Brain microvascular endothelial cell (primary cell): ENCODE measurements around the gene FAM174C.

Experiments
- DNase-seq: peaks from one replicate; pipeline ENCODE4 v3.0.0-alpha.2; 2020
- H3K27ac ChIP-seq: fragments of 250-450 bp; sonication (Bioruptor Pico); 2 replicates; pipeline ENCODE4 v1.5.1; 2020; ENCODE audit warnings: mild to moderate bottlenecking, moderate library complexity
- H3K27me3 ChIP-seq: fragments of 250-450 bp; sonication (Bioruptor Pico); replicated peaks from 2 replicates; pipeline ENCODE4 v1.5.1; 2020; ENCODE audit warnings: mild to moderate bottlenecking
- H3K36me3 ChIP-seq: fragments of 250-450 bp; sonication (Bioruptor Pico); replicated peaks from 2 replicates; pipeline ENCODE4 v1.5.1; 2020; ENCODE audit warnings: mild to moderate bottlenecking
- H3K4me3 ChIP-seq: 2 replicates; pipeline ENCODE4 v1.5.1; 2011; ENCODE audit warnings: low read depth, mild to moderate bottlenecking, control low read depth, low read length, moderate library complexity
- CTCF ChIP-seq: IDR thresholded peaks from 2 replicates; pipeline ENCODE4 v1.5.1; 2011; ENCODE audit warnings: low read depth, mild to moderate bottlenecking, moderate library complexity, low read length, control low read depth, inconsistent platforms; ENCODE audit errors: missing control alignments
- in situ Hi-C: cut with HindIII; loops from 2 replicates; pipeline ENCODE4 v1.10.0; 2017; ENCODE audit warnings: low sequenced_read_pairs, low pct_ligation_motif_present

Gene FAM174C

DNA sequence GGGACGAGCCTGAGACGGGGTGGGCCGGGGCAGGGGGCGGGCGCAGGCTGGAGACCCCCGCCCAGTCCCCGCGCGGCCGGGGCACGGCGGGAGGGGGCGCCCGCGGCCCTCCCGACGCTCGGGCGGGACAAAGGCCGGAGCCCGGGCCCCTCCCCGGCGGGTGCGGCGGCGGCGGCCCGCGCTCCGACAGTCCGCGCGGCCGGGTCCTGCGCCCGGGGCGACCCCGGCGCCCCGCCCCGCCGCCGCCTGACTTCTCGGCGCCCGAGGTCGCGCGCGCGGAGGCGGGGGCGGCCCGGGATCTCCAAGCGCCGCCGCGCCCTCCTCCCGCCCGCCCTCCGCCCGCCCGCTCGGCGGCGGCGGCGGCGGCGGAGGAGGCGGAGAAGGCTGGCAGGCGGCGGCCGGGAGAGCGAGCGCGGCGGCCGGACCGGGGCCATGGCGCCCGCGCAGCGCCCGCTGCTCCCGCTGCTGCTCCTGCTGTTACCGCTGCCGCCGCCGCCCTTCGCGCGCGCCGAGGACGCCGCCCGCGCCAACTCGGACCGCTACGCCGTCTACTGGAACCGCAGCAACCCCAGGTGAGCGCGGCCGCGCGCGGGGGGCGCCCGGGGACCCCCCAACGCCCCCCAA is 10.5 kb downstream of the FAM174C start, which contains the start of gene EFNA2:
Gene EFNA2 (plus strand): TSS at position 137 of the 624 bp plus-strand sequence. CDS start 296 bp downstream, at position 433.
- peaks cover 54% of the 10 kb centered on the region for H3K27me3 ChIP-seq
- DNase-seq = no peak
- no peaks in the 10 kb centered on the region for H3K36me3 ChIP-seq
- H3K4me3 ChIP-seq = no peak within 1 kb of the TSS
- in situ Hi-C loops = loop anchor here (10.0 kb wide), 1 partner anchor 89 kb away; no protein-coding TSS in a partner anchor
- no peak for TF ChIP-seq CTCF
- no peak within 1 kb of the TSS for H3K27ac ChIP-seq

- in situ Hi-C loops = loop anchor here (10.0 kb wide), 1 partner anchor 88 kb away; no protein-coding TSS in a partner anchor
- H3K36me3 ChIP-seq = no peaks in the 10 kb centered on the region
- H3K4me3 ChIP-seq = no peak overlapping the region
- TF ChIP-seq CTCF = no peak
- DNase-seq = no peak
- H3K27ac ChIP-seq = no peak overlapping the region
- peaks cover 54% of the 10 kb centered on the region for H3K27me3 ChIP-seq
Observed at GRCh38 chr19:1286487-1287353, 11.4 kb downstream of the FAM174C start.

- in situ Hi-C loops = loop anchor here (10.0 kb wide), 1 partner anchor 87 kb away; no protein-coding TSS in a partner anchor
- Histone ChIP-seq H3K36me3 (no peaks in the 10 kb centered on the region), H3K27me3 (peaks cover 54% of the 10 kb centered on the region), H3K27ac (no peak overlapping the region), H3K4me3 (no peak overlapping the region)
- no peak for TF ChIP-seq CTCF
- no peak for DNase-seq
Observed at GRCh38 chr19:1287354-1288225, 12.3 kb downstream of the FAM174C start.

- no peak for TF ChIP-seq CTCF
- in situ Hi-C loops = loop anchor here (10.0 kb wide), 1 partner anchor 87 kb away; no protein-coding TSS in a partner anchor
- Histone ChIP-seq H3K4me3 (no peak overlapping the region), H3K36me3 (no peaks in the 10 kb centered on the region), H3K27me3 (peaks cover 54% of the 10 kb centered on the region), H3K27ac (no peak overlapping the region)
- no peak for DNase-seq
Observed at GRCh38 chr19:1288226-1288612, 12.9 kb downstream of the FAM174C start.

DNA sequence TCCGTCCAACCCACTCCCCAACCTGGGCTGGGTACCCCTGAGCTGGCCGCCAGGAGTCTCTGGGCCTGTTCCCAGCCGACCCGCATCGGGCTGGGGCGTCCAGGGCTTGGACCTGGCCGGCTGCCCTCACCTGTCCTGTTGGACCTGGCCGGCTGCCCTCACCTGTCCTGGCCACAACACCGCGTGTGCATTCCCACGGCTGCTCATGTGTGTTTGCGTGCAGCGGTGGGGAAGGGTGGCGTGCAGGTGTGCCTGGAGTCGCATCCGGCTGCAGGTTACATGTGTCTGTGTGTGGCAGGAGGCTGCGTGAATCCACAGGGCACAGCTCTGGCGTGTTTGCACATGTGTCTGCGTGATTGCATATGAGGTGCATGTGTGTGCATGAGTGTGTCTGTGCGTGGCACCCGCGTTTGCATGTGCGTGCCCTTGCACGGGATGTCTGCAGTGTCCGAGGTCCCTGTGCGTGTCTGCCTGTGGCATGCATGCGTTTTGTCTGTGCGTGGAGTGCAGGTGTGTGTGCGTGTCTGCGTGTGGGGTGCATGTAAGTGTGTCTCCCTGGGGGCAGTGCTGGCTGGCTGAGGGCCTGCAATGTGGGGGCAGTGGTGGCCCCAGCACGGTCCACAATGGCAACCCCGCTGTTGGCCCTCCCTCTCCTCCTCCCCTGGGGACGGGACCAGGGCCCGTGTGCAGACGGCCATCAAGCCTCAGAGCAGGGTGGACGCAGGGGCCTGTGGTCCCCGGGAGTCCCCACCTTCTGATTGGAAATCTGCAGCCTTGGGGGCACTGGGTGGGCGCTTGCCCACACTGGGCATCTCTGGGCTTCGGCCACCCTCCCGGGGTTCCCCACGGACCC is 13.7 kb downstream of the FAM174C start:
- Histone ChIP-seq H3K27ac (no peak overlapping the region), H3K4me3 (no peak overlapping the region), H3K27me3 (peaks cover 47% of the 10 kb centered on the region), H3K36me3 (no peaks in the 10 kb centered on the region)
- in situ Hi-C loops = loop anchor here (10.0 kb wide), 1 partner anchor 86 kb away; no protein-coding TSS in a partner anchor
- no peak for DNase-seq
- TF ChIP-seq CTCF = no peak
